HepG2 (cell line): ENCODE measurements around the gene STPG4. TPM values are rescaled to one million over a fixed set of nuclear protein-coding genes. Genes with fewer than 3 reads are reported as not detected.

Experiments used
- ATAC-seq: fragments of 200-7000 bp; cut with Tn5 transposase; 3 replicates; pipeline ENCODE4 v1.9.1; 2020; ENCODE audit warnings: mild to moderate bottlenecking, moderate library complexity
- BruUV-seq: library from RNA; stranded (reverse); fragments of 400-500 nt; replicated peaks from 2 replicates; lab custom pipeline; 2021; lab: Mats Ljungman, UMichigan
- CTCF ChIA-PET: fragments of 300-600 bp; formaldehyde crosslinking; extraction: SDS; loops from one replicate; lab custom pipeline; 2021; ENCODE audit warnings: low total read pairs, inconsistent platforms, low intra/inter-chr PET ratio; lab: Yijun Ruan, JAX
- POLR2A ChIA-PET: fragments of 350-600 bp; sonication (Branson Sonifier 250); formaldehyde crosslinking; loops from one replicate; lab custom pipeline; 2020; ENCODE audit warnings: antibody characterized with exemption, inconsistent platforms; lab: Yijun Ruan, JAX
- DNase-seq: peaks from one replicate; pipeline ENCODE4 v3.0.0-alpha.2; 2015; ENCODE audit warnings: low spot score
- FAIRE-seq: peaks from 3 replicates; lab custom pipeline; 2011; peaks lifted over from hg19 to GRCh38; lab: Jason Lieb, UNC
- H2AFZ ChIP-seq: one replicate; pipeline ENCODE4 v1.6.1; 2011; ENCODE audit warnings: low read length, inconsistent platforms
- H3K27ac ChIP-seq: fragments of 300-600 bp; 3 replicates; pipeline ENCODE4 v1.8.0; 2011; ENCODE audit warnings: mixed run types, mild to moderate bottlenecking, mixed read lengths, low read length, inconsistent platforms; ENCODE audit not compliant: insufficient read depth; ENCODE audit errors: extremely low read length
- H3K27me3 ChIP-seq, 2 experiments: fragments of 200-600 bp in 1 of 2; 2 replicates in 1 of 2; 3 replicates in 1 of 2; pipeline versions ENCODE4 v1.6.0 to v1.8.0; 2011; ENCODE audit warnings: low read length in 2 of 2, mild to moderate bottlenecking in 2 of 2, moderate library complexity in 2 of 2, inconsistent platforms in 1 of 2; ENCODE audit not compliant: insufficient read depth in 2 of 2, control insufficient read depth in 1 of 2
- H3K36me3 ChIP-seq, 2 experiments: fragments of 200-600 bp in 1 of 2; replicated peaks in 1 of 2; 2 replicates in 1 of 2; 3 replicates in 1 of 2; pipeline versions ENCODE4 v1.5.1 to v1.8.0; 2011; ENCODE audit warnings: low read length in 2 of 2, inconsistent platforms in 1 of 2; ENCODE audit not compliant: insufficient read depth in 2 of 2, control insufficient read depth in 1 of 2
- H3K4me1 ChIP-seq: 2 replicates; pipeline ENCODE4 v1.5.1; 2012; ENCODE audit warnings: low read length, inconsistent platforms; ENCODE audit not compliant: insufficient read depth
- H3K4me2 ChIP-seq: 2 replicates; pipeline ENCODE4 v1.6.0; 2011; ENCODE audit warnings: low read depth, low read length, inconsistent platforms
- H3K4me3 ChIP-seq, 3 experiments: fragments of 200-600 bp in 1 of 3; sonication (generic), shearing (Covaris generic) in 1 of 3; replicated peaks in 1 of 3; 2 replicates each; pipeline ENCODE4 v1.5.1; 2011 to 2016; ENCODE audit warnings: low read length in 3 of 3, inconsistent platforms in 2 of 3, low read depth in 2 of 3, mild to moderate bottlenecking in 2 of 3, control low read depth in 1 of 3, mixed read lengths in 1 of 3; ENCODE audit not compliant: insufficient read depth in 1 of 3
- H3K79me2 ChIP-seq: one replicate; pipeline ENCODE4 v1.6.1; 2011; ENCODE audit warnings: low read length, inconsistent platforms; ENCODE audit not compliant: insufficient read depth
- H3K9ac ChIP-seq: 2 replicates; pipeline ENCODE4 v1.6.0; 2011; ENCODE audit warnings: mild to moderate bottlenecking, low read depth, low read length, inconsistent platforms; ENCODE audit not compliant: insufficient read depth
- H3K9me3 ChIP-seq: 2 replicates; pipeline ENCODE4 v1.5.1; 2012; ENCODE audit warnings: mild to moderate bottlenecking, low read length
- H4K20me1 ChIP-seq: 2 replicates; pipeline ENCODE4 v1.6.0; 2011; ENCODE audit warnings: inconsistent platforms, mild to moderate bottlenecking, low read length, moderate library complexity; ENCODE audit not compliant: insufficient read depth
- CEBPB ChIP-seq: IDR thresholded peaks from 2 replicates; pipeline ENCODE4 v1.6.1; 2011; ENCODE audit warnings: low read depth, low read length, improper control_type of control experiment, borderline replicate concordance
- CEBPG ChIP-seq: IDR thresholded peaks from 2 replicates; pipeline ENCODE4 v1.6.1; 2016
- FLYWCH1 ChIP-seq: sonication (generic); formaldehyde crosslinking; IDR thresholded peaks from 2 replicates; pipeline ENCODE4 v1.8.1; 2023; ENCODE audit warnings: mild to moderate bottlenecking, missing genetic modification reagents
- FOSL2 ChIP-seq: sonication (generic); formaldehyde crosslinking; IDR thresholded peaks from 2 replicates; pipeline ENCODE4 v1.4.0; 2020; ENCODE audit warnings: missing genetic modification reagents
- GATAD2A ChIP-seq: IDR thresholded peaks from 2 replicates; pipeline ENCODE4 v1.6.1; 2016
- JUNB ChIP-seq: sonication (generic); formaldehyde crosslinking; IDR thresholded peaks from 2 replicates; pipeline ENCODE4 v1.8.0; 2022; ENCODE audit warnings: missing genetic modification reagents, mild to moderate bottlenecking, borderline replicate concordance
- SAP130 ChIP-seq: IDR thresholded peaks from 2 replicates; pipeline ENCODE4 v1.6.1; 2016; ENCODE audit warnings: low read depth
- STAG1 ChIP-seq: sonication (generic); formaldehyde crosslinking; IDR thresholded peaks from 2 replicates; pipeline ENCODE4 v1.4.0; 2020; ENCODE audit warnings: missing genetic modification reagents
- ZNF264 ChIP-seq: sonication (generic); formaldehyde crosslinking; IDR thresholded peaks from 2 replicates; pipeline ENCODE4 v1.4.0; 2020; ENCODE audit warnings: missing genetic modification reagents
- WGBS: methylation state at CpG from one replicate; pipeline ENCODE4 v1.1.6; 2017; ENCODE audit warnings: low lambda C conversion rate; 5-methylcytosine and 5-hydroxymethylcytosine counted together
- in situ Hi-C: cut with HindIII; loops from 2 replicates; pipeline ENCODE4 v1.10.0; 2017; ENCODE audit warnings: low pct_unique_long_range_greater_than_20kb; ENCODE audit not compliant: extremely low pct_ligation_motif_present
- intact Hi-C: fragments of 100-400 bp; cut with micrococcal nuclease; formaldehyde crosslinking; loops from one replicate; pipeline ENCODE4 v1.10.0; 2022; ENCODE audit not compliant: unreplicated experiment
- polyA plus RNA-seq, 8 experiments: library from polyadenylated mRNA; depleted of rRNA in 3 of 8; stranded (reverse) in 7 of 8; unstranded in 1 of 8; fragments of >200 nt; fragmentation: Illumina TruSeq in 4 of 8; extraction: Trizol in 4 of 8; gene quantifications; 2 replicates each; pipeline versions ENCODE4 v1.2.1 to v1.2.3, GENCODE V29; 2011 to 2016; ENCODE audit warnings: low read depth in 4 of 8, missing spikeins in 1 of 8, mixed read lengths in 1 of 8; ENCODE audit not compliant: insufficient read depth in 1 of 8
- total RNA-seq, 5 experiments: library from RNA; depleted of rRNA; stranded (reverse); fragments of >200 nt; fragmentation: Illumina TruSeq; extraction: Trizol; gene quantifications; 2 replicates each; pipeline ENCODE4 v1.2.3, GENCODE V29; 2016; ENCODE audit warnings: low read depth in 1 of 5
- TF ChIP-seq, protein P1 (sequence below): sonication (generic); formaldehyde crosslinking; IDR thresholded peaks from 2 replicates; pipeline ENCODE4 v1.4.0; 2020; ENCODE audit warnings: missing genetic modification reagents
- TF ChIP-seq, protein P2 (sequence below), 2 experiments: fragments of 450-650 bp in 1 of 2; sonication (generic) in 1 of 2; formaldehyde crosslinking; IDR thresholded peaks; 2 replicates each; pipeline versions ENCODE4 v1.5.0 to v1.8.0; 2020 to 2022; ENCODE audit warnings: mild to moderate bottlenecking in 1 of 2, missing genetic modification reagents in 1 of 2
- TF ChIP-seq, protein P3 (sequence below): sonication (generic); formaldehyde crosslinking; IDR thresholded peaks from 2 replicates; pipeline ENCODE4 v1.5.0; 2020; ENCODE audit warnings: mild to moderate bottlenecking, missing genetic modification reagents, moderate library complexity

STPG4 gene
- total and polyA plus RNA-seq, 2 of the 13 experiments (the other 11 are each of a cell fraction or from before 2014, with no cell fraction given) = 0.11 to 0.15 TPM

DNA sequence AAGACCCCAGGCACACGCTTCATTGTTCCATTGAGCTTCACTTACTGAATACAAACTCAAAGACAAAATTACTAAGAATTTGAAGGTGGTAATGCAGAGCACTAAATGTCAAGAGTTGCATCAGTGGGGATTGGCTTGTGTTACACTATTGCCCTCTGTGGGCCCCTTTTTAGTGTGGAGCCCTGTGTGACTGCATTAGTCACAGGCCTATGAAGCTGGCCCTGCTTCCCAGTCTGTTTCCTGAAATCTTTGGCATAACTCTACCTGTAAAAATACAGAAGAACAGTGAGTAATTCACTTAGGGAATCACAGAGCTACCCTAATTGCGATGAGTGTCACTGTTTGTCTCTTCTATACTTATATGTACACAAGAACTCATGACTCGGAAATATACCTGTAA lies 40.0 kb upstream of the STPG4 start:
- Histone ChIP-seq H4K20me1 (no peaks in the 10 kb centered on the region), H2AFZ (no peak overlapping the region), H3K4me1 (peaks cover 59% of the 10 kb centered on the region), H3K27me3 (peaks cover 1 to 14% of the 10 kb centered on the region in 2 experiments; a peak in 3 of 5 replicates), H3K79me2 (no peaks in the 10 kb centered on the region), H3K36me3 (no peaks in the 10 kb centered on the region), H3K27ac (no peak overlapping the region), H3K9ac (no peak overlapping the region), H3K4me2 (no peak overlapping the region), H3K4me3 (no peak overlapping the region), H3K9me3 (no peaks in the 10 kb centered on the region)
- in situ Hi-C loops = no loop called here
- POLR2A ChIA-PET = interaction anchor here (0.7 to 1.8 kb wide), 2 partner anchors 116 to 124 kb away, joined by 3 to 4 read pairs; no protein-coding TSS in a partner anchor
- CTCF ChIA-PET = no interaction called here
- no peak for FAIRE-seq
- no peak for DNase-seq
- 29% methylated on average over 3 of the region's 3 CpGs for WGBS
- intact Hi-C loops = no loop called here
- TF ChIP-seq SAP130 = 0 out of 2 replicates have a peak, but pooled peaks have one; percentile 12
- no peak for TF ChIP-seq FLYWCH1 (CRISPR knock-in tag)
- TF ChIP-seq CEBPG (CRISPR knock-in tag) = 0 out of 2 replicates have a peak, but pooled peaks have one; percentile 17
- TF ChIP-seq FOSL2 (CRISPR knock-in tag) = peak; percentile 73
- no peak for TF ChIP-seq ZNF264 (CRISPR knock-in tag)
- TF ChIP-seq, protein P1, sequence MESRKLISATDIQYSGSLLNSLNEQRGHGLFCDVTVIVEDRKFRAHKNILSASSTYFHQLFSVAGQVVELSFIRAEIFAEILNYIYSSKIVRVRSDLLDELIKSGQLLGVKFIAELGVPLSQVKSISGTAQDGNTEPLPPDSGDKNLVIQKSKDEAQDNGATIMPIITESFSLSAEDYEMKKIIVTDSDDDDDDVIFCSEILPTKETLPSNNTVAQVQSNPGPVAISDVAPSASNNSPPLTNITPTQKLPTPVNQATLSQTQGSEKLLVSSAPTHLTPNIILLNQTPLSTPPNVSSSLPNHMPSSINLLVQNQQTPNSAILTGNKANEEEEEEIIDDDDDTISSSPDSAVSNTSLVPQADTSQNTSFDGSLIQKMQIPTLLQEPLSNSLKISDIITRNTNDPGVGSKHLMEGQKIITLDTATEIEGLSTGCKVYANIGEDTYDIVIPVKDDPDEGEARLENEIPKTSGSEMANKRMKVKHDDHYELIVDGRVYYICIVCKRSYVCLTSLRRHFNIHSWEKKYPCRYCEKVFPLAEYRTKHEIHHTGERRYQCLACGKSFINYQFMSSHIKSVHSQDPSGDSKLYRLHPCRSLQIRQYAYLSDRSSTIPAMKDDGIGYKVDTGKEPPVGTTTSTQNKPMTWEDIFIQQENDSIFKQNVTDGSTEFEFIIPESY (CRISPR knock-in tag) = 0 out of 2 replicates have a peak, but pooled peaks have one; percentile 0
- TF ChIP-seq CEBPB = 0 out of 2 replicates have a peak, but pooled peaks have one; percentile 35
- 0 out of 2 replicates have a peak, but pooled peaks have one; percentile 10 for TF ChIP-seq GATAD2A (CRISPR knock-in tag)
- TF ChIP-seq JUNB (CRISPR knock-in tag) = no peak
- TF ChIP-seq, protein P2, sequence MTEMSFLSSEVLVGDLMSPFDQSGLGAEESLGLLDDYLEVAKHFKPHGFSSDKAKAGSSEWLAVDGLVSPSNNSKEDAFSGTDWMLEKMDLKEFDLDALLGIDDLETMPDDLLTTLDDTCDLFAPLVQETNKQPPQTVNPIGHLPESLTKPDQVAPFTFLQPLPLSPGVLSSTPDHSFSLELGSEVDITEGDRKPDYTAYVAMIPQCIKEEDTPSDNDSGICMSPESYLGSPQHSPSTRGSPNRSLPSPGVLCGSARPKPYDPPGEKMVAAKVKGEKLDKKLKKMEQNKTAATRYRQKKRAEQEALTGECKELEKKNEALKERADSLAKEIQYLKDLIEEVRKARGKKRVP (CRISPR knock-in tag; IDR thresholded peaks at IDR 0.05) = peak in 1 of 2 experiments; percentile 90; a peak in 2 of 4 replicates
- peak; percentile 47 for TF ChIP-seq STAG1 (CRISPR knock-in tag)
- TF ChIP-seq, protein P3, sequence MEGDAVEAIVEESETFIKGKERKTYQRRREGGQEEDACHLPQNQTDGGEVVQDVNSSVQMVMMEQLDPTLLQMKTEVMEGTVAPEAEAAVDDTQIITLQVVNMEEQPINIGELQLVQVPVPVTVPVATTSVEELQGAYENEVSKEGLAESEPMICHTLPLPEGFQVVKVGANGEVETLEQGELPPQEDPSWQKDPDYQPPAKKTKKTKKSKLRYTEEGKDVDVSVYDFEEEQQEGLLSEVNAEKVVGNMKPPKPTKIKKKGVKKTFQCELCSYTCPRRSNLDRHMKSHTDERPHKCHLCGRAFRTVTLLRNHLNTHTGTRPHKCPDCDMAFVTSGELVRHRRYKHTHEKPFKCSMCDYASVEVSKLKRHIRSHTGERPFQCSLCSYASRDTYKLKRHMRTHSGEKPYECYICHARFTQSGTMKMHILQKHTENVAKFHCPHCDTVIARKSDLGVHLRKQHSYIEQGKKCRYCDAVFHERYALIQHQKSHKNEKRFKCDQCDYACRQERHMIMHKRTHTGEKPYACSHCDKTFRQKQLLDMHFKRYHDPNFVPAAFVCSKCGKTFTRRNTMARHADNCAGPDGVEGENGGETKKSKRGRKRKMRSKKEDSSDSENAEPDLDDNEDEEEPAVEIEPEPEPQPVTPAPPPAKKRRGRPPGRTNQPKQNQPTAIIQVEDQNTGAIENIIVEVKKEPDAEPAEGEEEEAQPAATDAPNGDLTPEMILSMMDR (CRISPR knock-in tag) = peak; percentile 28
- ATAC-seq = no peak
- BruUV-seq = no TSS peak
